ENCODE results near the gene UBB.

- no peak for TF ChIP-seq REST (IDR thresholded peaks at IDR 0.05; ENCODE audit: insufficient read depth in 1 of 2, low read depth in 2 of 2, low read length in 1 of 2)
- TF ChIP-seq CTCF (IDR thresholded peaks at IDR 0.05): no peak
These were observed 27.2 kb downstream of the UBB start for GRCh38 chr17:16407911-16408588.

Measured in Panc1 (cell line).